HFFc6 (cell line): ENCODE data around the gene DNAJC30. TPM values are rescaled to one million over a fixed set of nuclear protein-coding genes. Genes with fewer than 3 reads are reported as not detected.
"Not testable (repeated sequence)": the region's sequence is repeated elsewhere in the genome, so short reads cannot be mapped to it uniquely, and the experiment has no call there.

Experiments used
- DNase-seq: peaks from one replicate; pipeline ENCODE4 v3.0.0-alpha.2; 2018
- H3K27ac Mint-ChIP-seq: 2 replicates; pipeline ENCODE4 v1.8.0; 2020; ENCODE audit warnings: mild to moderate bottlenecking, mixed read lengths
- H3K27me3 Mint-ChIP-seq: 2 replicates; pipeline ENCODE4 v1.8.0; 2021; ENCODE audit warnings: mild to moderate bottlenecking, moderate library complexity, mixed read lengths; ENCODE audit not compliant: insufficient read depth
- H3K36me3 Mint-ChIP-seq: 2 replicates; pipeline ENCODE4 v1.8.0; 2021; ENCODE audit warnings: low read depth, mixed read lengths
- H3K4me1 Mint-ChIP-seq: 2 replicates; pipeline ENCODE4 v1.8.0; 2020; ENCODE audit warnings: low read depth, mixed read lengths
- H3K4me3 Mint-ChIP-seq: 2 replicates; pipeline ENCODE4 v1.8.0; 2020; ENCODE audit warnings: mild to moderate bottlenecking, moderate library complexity, mixed read lengths
- H3K9me3 Mint-ChIP-seq: 2 replicates; pipeline ENCODE4 v1.8.0; 2020; ENCODE audit warnings: mild to moderate bottlenecking, mixed read lengths
- CTCF ChIP-seq: fragments of 200-600 bp; sonication (generic); IDR thresholded peaks from 2 replicates; pipeline ENCODE4 v1.5.0; 2021; ENCODE audit warnings: antibody characterized with exemption, mild to moderate bottlenecking
- total RNA-seq, 6 experiments: library from RNA; stranded (reverse); fragmentation: NEBNext Ultra II Directional; extraction: Animal tissue kit (Norgen Biotek cat#: 25700); gene quantifications; 2 replicates in 1 of 6; 3 replicates in 5 of 6; pipeline ENCODE4 v1.2.3, GENCODE V29; 2021

The DNAJC30 gene
- total RNA-seq, 6 experiments from 2014 or later, result 17.8 to 20.6 (median 18.6) TPM

DNA sequence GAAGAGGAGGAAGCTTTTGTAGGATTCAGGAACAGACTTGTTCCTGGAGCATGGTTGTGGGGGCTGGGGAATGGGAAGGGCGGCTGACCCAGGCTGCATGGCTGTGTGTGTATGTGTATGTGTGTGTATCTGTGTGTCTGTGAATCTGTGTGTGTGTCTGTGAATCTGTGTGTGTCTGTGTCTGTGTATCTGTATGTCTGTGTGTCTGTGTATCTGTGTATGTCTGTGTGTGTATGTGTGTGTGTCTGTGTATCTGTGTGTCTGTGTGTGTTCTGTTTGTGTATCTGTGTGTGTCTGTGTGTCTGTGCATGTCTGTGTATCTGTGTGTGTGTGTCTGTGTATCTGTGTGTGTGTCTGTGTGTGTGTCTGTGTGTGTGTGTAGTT is 42.8 kb upstream of the DNAJC30 start:
- Mint-ChIP-seq H3K9me3 (no peaks in the 10 kb centered on the region), H3K27me3 (no peaks in the 10 kb centered on the region), H3K36me3 (no peaks in the 10 kb centered on the region), H3K4me1 (peaks cover 11% of the 10 kb centered on the region; the same call in 1 of the 2 replicates), H3K27ac (no peak overlapping the region), H3K4me3 (no peak overlapping the region)
- TF ChIP-seq CTCF, result peak; percentile 46
- DNase-seq, result no peak

DNA sequence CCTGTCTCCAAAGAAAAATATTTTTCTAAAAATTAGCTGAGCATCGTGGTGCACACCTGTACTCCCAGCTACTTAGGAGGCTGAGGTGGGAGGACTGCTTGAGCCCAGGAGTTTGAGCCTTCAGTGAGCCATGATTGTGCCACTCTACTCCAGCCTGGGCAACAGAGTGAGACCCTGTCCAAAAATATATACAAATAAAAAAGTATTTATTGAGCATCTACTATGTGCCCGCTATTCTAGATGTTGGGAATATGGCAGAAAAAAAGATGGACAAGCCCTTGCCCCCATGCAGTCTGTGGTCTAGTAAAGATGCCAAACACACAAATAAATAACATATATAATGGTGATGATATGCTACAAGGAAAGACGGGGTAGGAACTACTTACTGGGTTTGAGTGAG is 40.6 kb upstream of the DNAJC30 start:
- no peak for TF ChIP-seq CTCF
- Mint-ChIP-seq H3K27ac (no peak overlapping the region), H3K27me3 (no peaks in the 10 kb centered on the region), H3K36me3 (no peaks in the 10 kb centered on the region), H3K4me3 (no peak overlapping the region), H3K4me1 (peaks cover 16% of the 10 kb centered on the region), H3K9me3 (no peaks in the 10 kb centered on the region)
- DNase-seq, result no peak

- no peak overlapping the region for H3K4me3 Mint-ChIP-seq
- H3K27me3 Mint-ChIP-seq, result no peaks in the 10 kb centered on the region; the same call in 1 of the 2 replicates
- no peaks in the 10 kb centered on the region for H3K9me3 Mint-ChIP-seq
- H3K4me1 Mint-ChIP-seq, result peaks cover 15% of the 10 kb centered on the region
- H3K36me3 Mint-ChIP-seq, result no peaks in the 10 kb centered on the region
- DNase-seq, result no peak
- no peak overlapping the region for H3K27ac Mint-ChIP-seq
- TF ChIP-seq CTCF, result no peak
Measured at GRCh38 chr7:73722785-73723184, 39.5 kb upstream of the DNAJC30 start.

- H3K4me1 Mint-ChIP-seq, result peaks cover 20% of the 10 kb centered on the region
Measured at GRCh38 chr7:73722182-73722581, 38.9 kb upstream of the DNAJC30 start.

GRCh38 chr7:73721377-73721817 is 38.1 kb upstream of the DNAJC30 start:
- H3K4me3 Mint-ChIP-seq, result no peak overlapping the region
- H3K36me3 Mint-ChIP-seq, result no peaks in the 10 kb centered on the region
- H3K4me1 Mint-ChIP-seq, result peaks cover 26% of the 10 kb centered on the region
- no peaks in the 10 kb centered on the region for H3K9me3 Mint-ChIP-seq
- no peak for TF ChIP-seq CTCF
- no peak for DNase-seq
- H3K27ac Mint-ChIP-seq, result no peak overlapping the region
- H3K27me3 Mint-ChIP-seq, result peaks cover 2% of the 10 kb centered on the region

More at GRCh38 chr7:73722182-73722581, 38.9 kb upstream of the DNAJC30 start:
- not testable (repeated sequence) for H3K36me3 Mint-ChIP-seq, H3K27me3 Mint-ChIP-seq, H3K4me3 Mint-ChIP-seq, DNase-seq, H3K9me3 Mint-ChIP-seq, H3K27ac Mint-ChIP-seq

- Mint-ChIP-seq H3K4me1 (peaks cover 36% of the 10 kb centered on the region), H3K4me3 (peak overlapping the region; percentile 70), H3K27ac (0 out of 2 replicates have a peak overlapping the region, but pooled peaks have one; percentile 4)
- H3K9me3 Mint-ChIP-seq, H3K27me3 Mint-ChIP-seq, DNase-seq, H3K36me3 Mint-ChIP-seq: not testable (repeated sequence)
Measured at GRCh38 chr7:73720443-73720842, 37.2 kb upstream of the DNAJC30 start.

DNA sequence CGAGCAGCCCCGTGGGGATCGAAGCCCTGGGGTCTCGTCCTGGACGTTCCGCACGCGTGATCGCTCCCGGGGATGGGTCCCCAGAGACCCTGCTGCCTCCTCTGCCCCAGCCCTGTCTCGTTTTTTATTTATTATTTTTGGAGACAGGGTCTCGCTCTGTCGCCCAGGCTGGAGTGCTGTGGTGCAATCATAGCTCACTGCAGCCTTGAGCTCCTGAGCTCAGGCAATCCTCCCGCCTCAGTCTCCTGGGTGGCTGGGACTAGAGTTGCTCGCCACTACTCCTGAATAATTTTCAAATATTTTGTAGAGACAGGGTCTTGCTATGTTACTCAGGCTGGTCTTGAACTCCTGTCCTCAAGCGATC is 36.5 kb upstream of the DNAJC30 start:
- peaks cover 38% of the 10 kb centered on the region for H3K4me1 Mint-ChIP-seq
- H3K36me3 Mint-ChIP-seq, result no peaks in the 10 kb centered on the region
- no peak for TF ChIP-seq CTCF
- no peak for DNase-seq
- H3K9me3 Mint-ChIP-seq, result no peaks in the 10 kb centered on the region
- 0 out of 2 replicates have a peak overlapping the region, but pooled peaks have one; percentile 4 for H3K27ac Mint-ChIP-seq
- peaks cover 2% of the 10 kb centered on the region for H3K27me3 Mint-ChIP-seq
- H3K4me3 Mint-ChIP-seq, result peak overlapping the region; percentile 70
